Measurements from ENCODE around the gene RPGRIP1. TPM values are rescaled to one million over a fixed set of nuclear protein-coding genes. Genes with fewer than 3 reads are reported as not detected.

RPGRIP1 gene
- polyA plus RNA-seq, 1 donor from 2014 or later, result not detected

GRCh38 chr14:21308479-21309237, 28.8 kb downstream of the RPGRIP1 start:
- Histone ChIP-seq H3K9me2 (ENCODE audit: insufficient read depth, low read length) (no peaks in the 10 kb centered on the region), H3K36me3 (ENCODE audit: insufficient read depth, low read length) (no peaks in the 10 kb centered on the region), H3K9me3 (ENCODE audit: low read length) (no peaks in the 10 kb centered on the region), H4K20me1 (ENCODE audit: insufficient read depth) (no peaks in the 10 kb centered on the region), H3K9ac (ENCODE audit: low read length) (no peak overlapping the region), H3F3A (ENCODE audit: insufficient read depth, low read length, poor library complexity, severe bottlenecking) (peaks cover 3% of the 10 kb centered on the region), H3K27me3 (ENCODE audit: insufficient read depth, low read depth, low read length) (no peaks in the 10 kb centered on the region), H3K79me2 (replicated peaks; ENCODE audit: insufficient read depth, low read length) (no peaks in the 10 kb centered on the region), H3K27ac (ENCODE audit: low read length) (no peak overlapping the region), H2AFZ (ENCODE audit: low read depth, low read length) (peak overlapping the region; percentile 31), H3K4me3 (ENCODE audit: low read length) (peak overlapping the region; percentile 53), H3K4me2 (ENCODE audit: low read length) (no peak overlapping the region)
- no peak for TF ChIP-seq RAD21 (conservative IDR thresholded peaks at IDR 0.05)
- peak; percentile 68 for TF ChIP-seq MXI1 (conservative IDR thresholded peaks at IDR 0.05; ENCODE audit: poor library complexity, severe bottlenecking)

DNA sequence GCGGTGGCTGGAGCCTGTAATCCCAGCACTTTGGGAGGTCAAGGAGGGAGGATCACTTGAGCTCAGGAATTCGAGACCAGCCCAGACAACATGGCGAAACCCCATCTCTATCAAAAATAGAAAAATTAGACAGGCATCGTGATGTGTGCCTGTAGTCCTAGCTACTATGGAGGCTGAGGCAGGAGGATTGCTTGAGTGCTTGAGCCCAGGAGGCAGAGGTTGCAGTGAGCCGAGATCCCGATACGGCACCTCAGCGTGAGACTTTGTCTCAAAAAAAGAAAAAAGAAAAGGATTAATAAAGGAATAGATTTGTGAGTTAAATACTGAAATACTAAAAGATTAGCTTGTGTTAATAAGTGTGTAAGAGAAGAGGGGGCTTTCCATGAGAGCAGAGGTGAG, 29.4 kb downstream of the RPGRIP1 start:
- Histone ChIP-seq H3K4me2 (ENCODE audit: low read length) (no peak overlapping the region), H4K20me1 (ENCODE audit: insufficient read depth) (no peaks in the 10 kb centered on the region), H3F3A (ENCODE audit: insufficient read depth, low read length, poor library complexity, severe bottlenecking) (peaks cover 3% of the 10 kb centered on the region), H3K9me3 (ENCODE audit: low read length) (no peaks in the 10 kb centered on the region), H3K9ac (ENCODE audit: low read length) (no peak overlapping the region), H3K79me2 (replicated peaks; ENCODE audit: insufficient read depth, low read length) (no peaks in the 10 kb centered on the region), H2AFZ (ENCODE audit: low read depth, low read length) (peak overlapping the region; percentile 31), H3K27me3 (ENCODE audit: insufficient read depth, low read depth, low read length) (no peaks in the 10 kb centered on the region), H3K9me2 (ENCODE audit: insufficient read depth, low read length) (no peaks in the 10 kb centered on the region), H3K36me3 (ENCODE audit: insufficient read depth, low read length) (no peaks in the 10 kb centered on the region), H3K4me3 (ENCODE audit: low read length) (peak overlapping the region; percentile 45), H3K27ac (ENCODE audit: low read length) (no peak overlapping the region)
- TF ChIP-seq RAD21 (conservative IDR thresholded peaks at IDR 0.05) (no peak), POLR2AphosphoS5 (IDR thresholded peaks at IDR 0.05) (no peak), SMC3 (conservative IDR thresholded peaks at IDR 0.05; ENCODE audit: poor library complexity) (no peak), TAF1 (IDR thresholded peaks at IDR 0.05; ENCODE audit: low read depth) (no peak), EP300 (conservative IDR thresholded peaks at IDR 0.05; ENCODE audit: poor library complexity, severe bottlenecking) (no peak), EZH2 (IDR thresholded peaks at IDR 0.05; ENCODE audit: borderline replicate concordance, insufficient read depth, low read length, poor library complexity, severe bottlenecking) (no peak)
- TF ChIP-seq, protein P1, sequence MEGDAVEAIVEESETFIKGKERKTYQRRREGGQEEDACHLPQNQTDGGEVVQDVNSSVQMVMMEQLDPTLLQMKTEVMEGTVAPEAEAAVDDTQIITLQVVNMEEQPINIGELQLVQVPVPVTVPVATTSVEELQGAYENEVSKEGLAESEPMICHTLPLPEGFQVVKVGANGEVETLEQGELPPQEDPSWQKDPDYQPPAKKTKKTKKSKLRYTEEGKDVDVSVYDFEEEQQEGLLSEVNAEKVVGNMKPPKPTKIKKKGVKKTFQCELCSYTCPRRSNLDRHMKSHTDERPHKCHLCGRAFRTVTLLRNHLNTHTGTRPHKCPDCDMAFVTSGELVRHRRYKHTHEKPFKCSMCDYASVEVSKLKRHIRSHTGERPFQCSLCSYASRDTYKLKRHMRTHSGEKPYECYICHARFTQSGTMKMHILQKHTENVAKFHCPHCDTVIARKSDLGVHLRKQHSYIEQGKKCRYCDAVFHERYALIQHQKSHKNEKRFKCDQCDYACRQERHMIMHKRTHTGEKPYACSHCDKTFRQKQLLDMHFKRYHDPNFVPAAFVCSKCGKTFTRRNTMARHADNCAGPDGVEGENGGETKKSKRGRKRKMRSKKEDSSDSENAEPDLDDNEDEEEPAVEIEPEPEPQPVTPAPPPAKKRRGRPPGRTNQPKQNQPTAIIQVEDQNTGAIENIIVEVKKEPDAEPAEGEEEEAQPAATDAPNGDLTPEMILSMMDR (IDR thresholded peaks at IDR 0.05; ENCODE audit: poor library complexity, severe bottlenecking), result no peak

DNA sequence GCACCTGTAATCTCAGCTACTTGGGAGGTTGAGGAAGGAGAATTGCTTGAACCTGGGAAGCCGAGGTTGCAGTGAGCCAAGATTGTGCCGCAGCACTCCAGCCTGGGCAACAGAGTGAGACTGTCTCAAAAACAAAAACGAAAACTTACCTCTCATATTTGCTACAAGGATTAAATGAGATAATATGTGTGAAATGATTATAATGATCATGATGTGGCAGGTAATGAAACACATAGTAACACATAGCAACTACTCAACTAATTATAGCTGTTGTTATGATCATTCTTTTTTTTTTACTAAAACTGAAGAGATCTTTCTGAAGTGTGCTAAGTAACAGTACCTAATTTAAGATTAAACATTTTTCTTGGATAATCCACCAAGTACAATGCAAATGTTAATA, 30.1 kb downstream of the RPGRIP1 start:
- H3K27ac ChIP-seq (ENCODE audit: low read length), result no peak overlapping the region

More for the DNA sequence above, 30.1 kb downstream of the RPGRIP1 start:
- Histone ChIP-seq H3K4me3 (ENCODE audit: low read length) (no peak overlapping the region), H2AFZ (ENCODE audit: low read depth, low read length) (no peak overlapping the region), H3K27me3 (ENCODE audit: insufficient read depth, low read depth, low read length) (no peaks in the 10 kb centered on the region), H3K9me2 (ENCODE audit: insufficient read depth, low read length) (no peaks in the 10 kb centered on the region), H3K9ac (ENCODE audit: low read length) (no peak overlapping the region), H3F3A (ENCODE audit: insufficient read depth, low read length, poor library complexity, severe bottlenecking) (peaks cover 3% of the 10 kb centered on the region), H4K20me1 (ENCODE audit: insufficient read depth) (no peaks in the 10 kb centered on the region), H3K36me3 (ENCODE audit: insufficient read depth, low read length) (no peaks in the 10 kb centered on the region), H3K4me2 (ENCODE audit: low read length) (no peak overlapping the region), H3K79me2 (replicated peaks; ENCODE audit: insufficient read depth, low read length) (no peaks in the 10 kb centered on the region), H3K9me3 (ENCODE audit: low read length) (no peaks in the 10 kb centered on the region)
- TF ChIP-seq REST (IDR thresholded peaks at IDR 0.05; ENCODE audit: borderline replicate concordance) (no peak), SMC3 (conservative IDR thresholded peaks at IDR 0.05; ENCODE audit: poor library complexity) (no peak), POLR2AphosphoS5 (IDR thresholded peaks at IDR 0.05) (no peak), MXI1 (conservative IDR thresholded peaks at IDR 0.05; ENCODE audit: poor library complexity, severe bottlenecking) (no peak), TAF1 (IDR thresholded peaks at IDR 0.05; ENCODE audit: low read depth) (no peak), EP300 (conservative IDR thresholded peaks at IDR 0.05; ENCODE audit: poor library complexity, severe bottlenecking) (no peak), RAD21 (conservative IDR thresholded peaks at IDR 0.05) (no peak), EZH2 (IDR thresholded peaks at IDR 0.05; ENCODE audit: borderline replicate concordance, insufficient read depth, low read length, poor library complexity, severe bottlenecking) (no peak)
- TF ChIP-seq, protein P1 (IDR thresholded peaks at IDR 0.05; ENCODE audit: poor library complexity, severe bottlenecking), result no peak

All from neural cell (in vitro differentiated cells).